Measurements from ENCODE around the gene TNRC6B.

- TF ChIP-seq CTCF (IDR thresholded peaks at IDR 0.05; ENCODE audit: poor library complexity) (peak; percentile 53), EZH2phosphoT487 (IDR thresholded peaks at IDR 0.05; ENCODE audit: low read depth, severe bottlenecking, unreplicated experiment) (no peak), EZH2 (IDR thresholded peaks at IDR 0.05; ENCODE audit: borderline replicate concordance) (no peak)
Measured at GRCh38 chr22:40193429-40194421, 16.0 kb downstream of the TNRC6B start.
